GM12873 (cell line): ENCODE measurements around the gene FLRT3.
A peak's percentile ranks its signal among the peaks of the same experiment; 100 is the strongest.

Source experiments
- TF ChIP-seq, protein P1 (sequence below): IDR thresholded peaks from 2 replicates; pipeline ENCODE4 v1.5.1; 2012; ENCODE audit warnings: low read depth, mild to moderate bottlenecking, moderate library complexity, low read length, control low read depth; ENCODE audit not compliant: insufficient read depth; ENCODE audit errors: missing control alignments

Gene FLRT3

DNA sequence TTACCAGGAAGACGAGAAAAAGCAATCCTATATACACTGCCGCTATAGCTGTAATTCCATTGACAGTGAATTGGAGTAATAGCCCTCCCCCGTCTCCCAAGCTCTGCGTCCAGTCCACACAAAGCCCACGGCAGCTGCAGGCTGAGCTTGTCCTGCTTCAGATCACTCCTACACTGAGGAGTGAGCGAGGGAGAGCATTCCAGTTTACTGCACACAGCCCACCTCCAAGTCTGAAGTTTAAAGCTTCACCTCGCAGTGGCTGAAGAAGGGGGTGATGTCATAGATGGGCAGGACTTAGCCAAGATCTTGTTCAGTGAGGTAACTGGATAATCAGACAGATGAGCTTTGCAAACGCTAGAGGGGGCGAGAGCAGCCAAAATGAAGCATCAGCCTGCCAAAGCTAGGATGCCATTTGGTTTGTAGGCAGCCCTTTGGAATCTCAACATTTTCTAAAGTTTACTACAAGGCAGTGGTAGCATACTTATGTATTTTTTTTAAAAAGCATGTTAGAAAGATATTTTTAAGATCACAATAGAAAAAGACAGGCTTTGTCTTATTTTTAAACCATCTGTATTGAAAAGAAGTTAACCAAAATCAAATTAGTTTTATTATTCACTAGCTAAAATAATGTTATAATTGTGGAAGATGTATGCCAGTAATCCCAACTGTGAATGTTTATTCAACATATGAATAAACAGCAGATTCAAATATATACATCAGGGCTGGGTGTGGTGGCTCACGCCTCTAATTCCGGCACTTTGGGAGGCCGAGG, at the start of gene FLRT3:
Gene FLRT3, minus strand, starts transcription at position 213 of the 772 bp plus-strand sequence. CDS start 10,106 bp downstream, outside the sequence.
- TF ChIP-seq, protein P1, sequence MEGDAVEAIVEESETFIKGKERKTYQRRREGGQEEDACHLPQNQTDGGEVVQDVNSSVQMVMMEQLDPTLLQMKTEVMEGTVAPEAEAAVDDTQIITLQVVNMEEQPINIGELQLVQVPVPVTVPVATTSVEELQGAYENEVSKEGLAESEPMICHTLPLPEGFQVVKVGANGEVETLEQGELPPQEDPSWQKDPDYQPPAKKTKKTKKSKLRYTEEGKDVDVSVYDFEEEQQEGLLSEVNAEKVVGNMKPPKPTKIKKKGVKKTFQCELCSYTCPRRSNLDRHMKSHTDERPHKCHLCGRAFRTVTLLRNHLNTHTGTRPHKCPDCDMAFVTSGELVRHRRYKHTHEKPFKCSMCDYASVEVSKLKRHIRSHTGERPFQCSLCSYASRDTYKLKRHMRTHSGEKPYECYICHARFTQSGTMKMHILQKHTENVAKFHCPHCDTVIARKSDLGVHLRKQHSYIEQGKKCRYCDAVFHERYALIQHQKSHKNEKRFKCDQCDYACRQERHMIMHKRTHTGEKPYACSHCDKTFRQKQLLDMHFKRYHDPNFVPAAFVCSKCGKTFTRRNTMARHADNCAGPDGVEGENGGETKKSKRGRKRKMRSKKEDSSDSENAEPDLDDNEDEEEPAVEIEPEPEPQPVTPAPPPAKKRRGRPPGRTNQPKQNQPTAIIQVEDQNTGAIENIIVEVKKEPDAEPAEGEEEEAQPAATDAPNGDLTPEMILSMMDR: peak; percentile 75

DNA sequence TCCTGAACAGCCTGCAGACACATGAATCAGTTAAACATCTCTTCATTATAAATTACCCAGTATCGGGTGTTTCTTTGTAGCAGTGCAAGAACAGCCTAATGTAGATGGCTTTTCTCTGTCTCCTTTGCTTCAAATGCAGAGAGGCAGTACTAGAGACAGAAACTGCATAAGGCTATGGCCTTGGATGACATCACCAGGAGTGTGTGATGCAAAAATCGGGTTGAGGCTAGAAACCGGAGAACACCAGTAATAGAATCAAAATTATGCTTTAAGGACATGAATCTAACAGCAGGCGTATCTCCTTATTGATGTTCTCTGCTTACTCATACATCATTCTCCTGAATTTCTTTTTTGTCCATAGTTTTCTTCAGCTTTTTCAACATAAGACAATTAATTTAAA, 49.3 kb upstream of the FLRT3 start:
- TF ChIP-seq, protein P1: no peak

DNA sequence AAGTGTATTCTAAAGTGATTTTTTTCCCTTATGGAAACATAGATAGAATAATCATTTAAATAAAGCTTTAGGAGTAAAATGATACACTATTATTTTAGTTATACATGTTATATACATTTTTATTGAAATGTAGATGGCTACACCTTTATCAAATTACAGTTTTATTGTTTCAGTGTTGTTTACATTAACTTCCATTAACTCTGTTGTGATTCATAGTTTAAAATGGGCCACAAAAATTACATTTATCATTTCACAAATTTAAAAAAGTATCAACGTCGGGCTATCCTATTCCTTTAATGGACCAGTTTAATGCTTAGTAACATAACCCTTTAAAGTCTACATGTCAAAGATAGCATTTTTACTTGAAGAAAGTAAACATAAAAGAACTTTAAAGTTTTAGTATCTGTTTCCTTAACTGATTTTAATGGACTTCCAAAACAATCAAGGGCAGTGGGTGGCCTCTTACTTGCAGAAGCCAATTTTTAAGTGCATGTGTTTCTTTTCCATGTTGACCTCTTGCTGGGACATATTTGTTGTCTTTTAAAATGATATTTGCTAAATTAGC, 47.8 kb upstream of the FLRT3 start:
- TF ChIP-seq, protein P1: no peak

DNA sequence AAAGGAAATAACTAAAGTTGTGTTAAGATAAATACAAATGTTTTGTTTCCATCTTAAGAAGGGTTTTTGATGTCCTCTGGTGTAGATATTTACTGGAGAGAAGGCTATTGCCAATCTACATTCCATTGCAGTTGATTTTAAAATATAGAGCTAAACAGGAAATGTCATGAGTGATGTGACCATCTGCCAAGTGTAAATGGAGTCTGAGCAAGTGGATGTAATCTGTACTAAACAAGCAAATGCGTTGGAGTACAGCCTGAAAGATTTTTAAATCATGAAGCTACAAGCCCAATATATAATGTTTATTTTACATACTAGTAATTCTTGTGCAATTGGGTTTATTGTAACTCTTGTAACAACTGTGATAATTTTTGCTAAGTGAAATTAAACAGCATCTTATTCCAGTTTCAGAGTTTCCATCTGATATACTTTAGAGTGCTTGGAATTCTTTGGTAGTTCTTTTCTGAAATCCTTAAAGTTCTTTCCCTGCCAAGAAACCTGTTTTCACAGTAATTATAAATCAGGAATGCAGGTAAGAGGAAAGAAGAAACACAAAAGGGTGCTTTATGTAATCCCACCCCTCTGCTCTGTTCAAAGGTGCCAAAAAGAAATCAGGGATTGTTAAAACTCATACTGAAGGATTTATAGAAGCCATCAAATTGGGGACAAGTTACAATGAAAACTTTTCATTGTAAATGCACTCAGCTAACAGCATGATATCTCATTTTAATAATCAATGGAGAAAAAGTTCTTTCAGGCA, 47.2 kb upstream of the FLRT3 start:
- TF ChIP-seq, protein P1: no peak

DNA sequence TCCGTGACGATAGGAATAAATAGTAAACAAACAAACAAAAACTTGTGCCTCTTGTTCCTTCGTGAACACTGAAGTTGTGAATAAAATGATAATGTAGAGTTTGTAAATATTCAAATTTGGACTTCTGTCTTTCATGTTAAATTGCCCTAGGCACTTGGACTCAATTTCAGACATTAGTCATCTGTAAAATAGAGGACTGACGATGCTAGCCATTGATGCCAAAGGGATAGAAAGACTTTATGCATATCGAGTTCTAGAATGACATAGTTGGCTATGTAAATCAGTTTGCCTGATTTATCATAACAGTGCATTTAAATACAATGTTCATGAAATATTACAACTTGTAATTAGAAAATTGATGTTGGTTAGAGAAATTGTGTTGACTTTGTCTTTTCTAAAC, 45.9 kb upstream of the FLRT3 start:
- TF ChIP-seq, protein P1: no peak

DNA sequence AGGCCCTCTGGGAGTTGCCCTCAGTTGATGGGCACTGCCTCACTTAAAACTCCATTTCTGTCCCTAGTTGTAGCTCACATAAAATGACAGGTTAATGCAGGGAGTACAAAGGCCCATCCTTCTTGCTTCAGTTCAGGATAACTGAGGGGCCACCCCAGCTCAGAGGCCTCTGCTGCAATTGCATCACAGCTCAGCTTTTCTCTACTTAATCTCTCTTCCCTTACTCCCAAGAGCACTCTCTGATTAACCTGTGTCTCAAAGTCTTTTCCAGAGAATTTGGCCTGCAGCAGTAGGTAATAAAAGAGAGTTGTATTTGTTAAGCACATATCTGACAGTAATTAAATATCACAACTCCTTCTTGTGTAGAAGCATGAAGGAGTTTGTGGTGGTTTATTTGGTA, 40.9 kb upstream of the FLRT3 start:
- TF ChIP-seq, protein P1: no peak

DNA sequence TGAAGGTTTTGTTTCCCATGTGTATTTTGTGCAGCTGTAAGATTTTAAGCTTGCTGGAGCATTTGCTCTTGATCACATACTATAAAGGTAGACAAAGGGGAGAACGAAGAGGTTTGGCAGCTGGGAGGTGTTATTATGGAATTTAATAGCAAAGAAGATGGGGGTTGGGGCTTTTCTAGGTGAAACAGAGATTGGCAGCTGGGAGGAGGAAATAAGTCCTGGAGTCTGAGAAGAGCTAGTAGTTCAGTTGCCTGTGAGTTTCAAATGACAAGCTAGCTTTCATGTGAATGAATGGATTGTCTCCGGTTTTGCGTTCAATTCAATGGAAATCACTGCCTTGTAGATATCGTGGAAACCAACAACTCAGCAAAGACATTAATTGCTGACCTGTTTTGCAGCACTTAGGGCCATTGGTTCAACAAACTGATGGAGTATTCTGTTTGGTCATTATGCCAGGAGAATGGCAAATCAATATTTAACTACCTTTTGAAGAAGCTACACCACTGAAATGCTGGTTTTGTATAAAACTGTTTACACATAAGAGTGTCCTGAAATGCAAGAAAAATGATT, 38.1 kb upstream of the FLRT3 start:
- TF ChIP-seq, protein P1: no peak
